Heart right ventricle (tissue), 16 donors: ENCODE results near the gene RSPH3. TPM values are rescaled to one million over a fixed set of nuclear protein-coding genes. Genes with fewer than 3 reads are reported as not detected.

ENCODE experiments used
- ATAC-seq, 8 donors: fragments of 200-7000 bp; cut with Tn5 transposase; one replicate each; pipeline ENCODE4 v1.9.1; 2020; ENCODE audit warnings: mild to moderate bottlenecking in 8 of 8, moderate library complexity in 8 of 8, moderate number of reproducible peaks in 1 of 8
- DNase-seq, 2 donors: peaks; one replicate each; pipeline ENCODE4 v3.0.0-alpha.2; 2020
- H3K27ac ChIP-seq, 10 donors: fragments of 200-600 bp; sonication (generic) in 2 of 10; one replicate each; pipeline versions ENCODE4 v1.5.0 to v1.8.0; 2020 to 2022; ENCODE audit warnings: mild to moderate bottlenecking in 3 of 10
- H3K27me3 ChIP-seq, 7 donors: fragments of 200-600 bp; one replicate each; pipeline ENCODE4 v1.8.0; 2021 to 2022; ENCODE audit warnings: mild to moderate bottlenecking in 2 of 7
- H3K36me3 ChIP-seq, 9 donors: fragments of 200-600 bp; sonication (generic) in 1 of 9; one replicate each; pipeline versions ENCODE4 v1.5.0 to v1.8.0; 2020 to 2022; ENCODE audit warnings: mild to moderate bottlenecking in 2 of 9
- H3K4me1 ChIP-seq, 9 donors: fragments of 200-600 bp; sonication (generic) in 1 of 9; one replicate each; pipeline versions ENCODE4 v1.5.0 to v1.8.0; 2020 to 2022; ENCODE audit warnings: mild to moderate bottlenecking in 4 of 9
- H3K4me3 ChIP-seq, 10 donors: fragments of 200-600 bp; sonication (generic) in 2 of 10; one replicate each; pipeline versions ENCODE4 v1.5.0 to v1.8.0; 2020 to 2022; ENCODE audit warnings: mild to moderate bottlenecking in 7 of 10, moderate library complexity in 2 of 10
- H3K9me3 ChIP-seq, 11 donors: fragments of 200-600 bp in 10 of 11; sonication (generic) in 2 of 11; one replicate each; pipeline versions ENCODE4 v1.5.0 to v1.8.0; 2013 to 2022; ENCODE audit warnings: mild to moderate bottlenecking in 2 of 11, control low read depth in 1 of 11, moderate library complexity in 1 of 11
- CTCF ChIP-seq, 9 donors: fragments of 200-600 bp; sonication (generic) in 2 of 9; IDR thresholded peaks; one replicate each; pipeline versions ENCODE4 v1.5.0 to v1.8.0; 2021 to 2022; ENCODE audit warnings: antibody characterized with exemption in 9 of 9, mild to moderate bottlenecking in 5 of 9, moderate library complexity in 1 of 9
- WGBS, 2 donors: extraction: QIAGEN DNeasy Blood & Tissue Kit; methylation state at CpG; one replicate each; pipeline ENCODE4 v1.1.7; 2013; ENCODE audit warnings: inconsistent platforms in 1 of 2; 5-methylcytosine and 5-hydroxymethylcytosine counted together
- intact Hi-C, 10 donors: fragments of 100-400 bp; cut with DNase I; formaldehyde crosslinking; loops; one replicate each; pipeline versions ENCODE4 v1.11.1 to v1.14.2; 2022
- polyA plus RNA-seq, 2 donors: library from polyadenylated mRNA; stranded (reverse); fragments of 200-250 nt; gene quantifications; one replicate each; pipeline ENCODE4 v1.2.3, GENCODE V29; 2013
- total RNA-seq, 10 donors: library from RNA; stranded (reverse); fragmentation: NEBNext Ultra II Directional in 3 of 10; extraction: Animal tissue kit (Norgen Biotek cat#: 25700) in 3 of 10; gene quantifications; one replicate each; pipeline versions ENCODE4 v1.2.1 to v1.2.4, GENCODE V29; 2021 to 2023
- donor health status: Arrhythmogenic right ventricular cardiomyopathy.
- donor health status: ischemic (EF 13 %, LVEDD 7.1; RV severe dilation, severe dysfunction).
- donor health status: healthy with polysubstance abuse.
- donor health status: DM: no; HTN: yes; CAD: no.
- donor health status: DM: no; HTN: no; CAD: no.
- donor health status: ischemic (EF 25% LVEDD 6.9; RV normal size, moderate dysfunction).
- donor health status: ischemic (EF 25% LVEDD 5.7; RV mildly dilated, moderate dysfunction).
- donor health status: healthy.
- donor health status: DM: yes; HTN: yes; CAD: no.
- donor health status: Ischemic cardiomyopathy.
- donor health status: ischemic (EF 35%, LVEDD 5.7; RV mildly dilated, moderate dysfunction).
- donor health status: nonischemic (EF 11% LVEDD 7.7; RV severe dilation, severe dysfunction).
- donor health status: DM: yes; HTN: yes; CAD: no.
- donor health status: PGD.
- donor health status: ischemic (EF 29% LVEDD 5.4; RV normal size, mild dysfunction).
- donor health status: nonischemic (EF 23%, LVEDD 6.1; RV moderate dilation, normal function).

The RSPH3 gene
- total and polyA plus RNA-seq, 12 donors = 2.3 to 11.7 (median 10.1) TPM

DNA sequence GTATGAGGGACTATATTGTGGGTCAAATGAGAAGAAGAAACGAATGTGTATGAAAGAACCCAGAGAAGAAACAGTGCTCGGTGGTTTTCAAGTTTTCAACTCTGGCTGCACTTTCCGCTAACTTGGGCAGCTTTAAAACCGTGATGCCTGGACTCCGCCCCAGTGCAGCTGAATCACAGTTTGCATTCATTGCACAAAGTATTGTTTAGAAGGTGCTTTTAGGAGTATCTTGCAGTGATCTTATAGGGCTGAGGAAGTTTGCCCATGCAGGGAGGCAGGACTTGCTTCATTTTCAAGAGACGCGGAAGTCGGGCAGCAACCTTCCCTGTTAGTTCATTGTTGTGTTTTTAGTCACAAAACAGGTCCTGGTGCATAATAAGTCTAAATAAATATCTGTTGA lies 52.7 kb downstream of the RSPH3 start:
- no peak overlapping the region for H3K4me3 ChIP-seq
- intact Hi-C loops = no loop called here
- no peaks in the 10 kb centered on the region for H3K36me3 ChIP-seq
- H3K27ac ChIP-seq = no peak overlapping the region
- ATAC-seq = no peak
- H3K4me1 ChIP-seq = no peaks in the 10 kb centered on the region
- no peak for TF ChIP-seq CTCF (IDR thresholded peaks at IDR 0.05)
- no peaks in the 10 kb centered on the region for H3K27me3 ChIP-seq
- peaks cover 0 to 21% (median 0%) of the 10 kb centered on the region in 11 donors for H3K9me3 ChIP-seq
- 92 to 93% methylated on average over 8 of the region's 8 CpGs for WGBS, 2 donors
- no peak for DNase-seq

GRCh38 chr6:158943380-158944032 lies 56.5 kb downstream of the RSPH3 start:
- peaks cover 0 to 15% (median 0%) of the 10 kb centered on the region in 11 donors for H3K9me3 ChIP-seq
- peaks cover 0 to 9% (median 0%) of the 10 kb centered on the region in 9 donors for H3K4me1 ChIP-seq
- no peak for ATAC-seq
- no peaks in the 10 kb centered on the region for H3K36me3 ChIP-seq
- no peak overlapping the region for H3K27ac ChIP-seq
- intact Hi-C loops = no loop called here
- TF ChIP-seq CTCF (IDR thresholded peaks at IDR 0.05) = no peak
- DNase-seq = no peak
- peaks cover 0 to 13% (median 10%) of the 10 kb centered on the region in 7 donors for H3K27me3 ChIP-seq
- no peak overlapping the region for H3K4me3 ChIP-seq
- WGBS, 2 donors = 96 to 97% methylated on average over 3 of the region's 3 CpGs

- TF ChIP-seq CTCF (IDR thresholded peaks at IDR 0.05) = no peak
- no peak overlapping the region for H3K4me3 ChIP-seq
- no peak overlapping the region for H3K27ac ChIP-seq
- H3K36me3 ChIP-seq = no peaks in the 10 kb centered on the region
- H3K27me3 ChIP-seq = peaks cover 0 to 17% (median 10%) of the 10 kb centered on the region in 7 donors
- ATAC-seq (no peak), DNase-seq (no peak)
- 99% methylated on average over 2 of the region's 2 CpGs for WGBS, 2 donors
- H3K9me3 ChIP-seq = peaks cover 0 to 15% (median 0%) of the 10 kb centered on the region in 11 donors
- intact Hi-C loops = no loop called here
- peaks cover 0 to 9% (median 0%) of the 10 kb centered on the region in 9 donors for H3K4me1 ChIP-seq
Observed at GRCh38 chr6:158942349-158942748, 57.7 kb downstream of the RSPH3 start.

DNA sequence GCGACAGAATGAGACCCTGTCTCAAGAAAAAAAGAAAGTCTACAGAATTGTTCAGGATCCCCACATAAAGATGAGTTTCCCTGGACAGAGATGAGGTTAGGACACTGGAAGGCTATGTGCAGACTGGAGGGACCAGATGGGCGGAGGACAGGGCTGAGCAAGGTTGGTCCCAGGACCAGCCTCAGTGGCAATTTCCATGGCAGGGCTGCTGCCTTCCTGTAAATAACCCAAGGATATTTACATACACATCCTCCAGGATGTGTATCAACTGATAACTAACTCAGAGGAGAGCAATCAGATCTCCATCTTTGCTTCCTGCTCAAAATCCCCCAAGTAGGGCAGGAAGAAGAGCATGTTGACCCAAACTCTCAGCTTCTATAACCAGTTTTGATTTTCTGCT lies 58.8 kb downstream of the RSPH3 start:
- ATAC-seq (no peak), DNase-seq (no peak)
- H3K36me3 ChIP-seq = no peaks in the 10 kb centered on the region
- 96 to 100% methylated on average over 2 of the region's 2 CpGs for WGBS, 2 donors
- H3K9me3 ChIP-seq = peaks cover 0 to 15% (median 0%) of the 10 kb centered on the region in 11 donors
- intact Hi-C loops = no loop called here
- no peak for TF ChIP-seq CTCF (IDR thresholded peaks at IDR 0.05)
- no peak overlapping the region for H3K4me3 ChIP-seq
- no peak overlapping the region for H3K27ac ChIP-seq
- H3K27me3 ChIP-seq = peaks cover 0 to 17% (median 10%) of the 10 kb centered on the region in 7 donors
- H3K4me1 ChIP-seq = peaks cover 0 to 9% (median 0%) of the 10 kb centered on the region in 9 donors
